CD4-positive, alpha-beta T cell treated with Interleukin-6 at 100 ng/mL for 8 hours (primary cell): ENCODE results near the gene ARID5B.
A peak's percentile ranks its signal among the peaks of the same experiment; 100 is the strongest.

Experiments
- DNase-seq: peaks from one replicate; pipeline ENCODE4 v3.0.0-alpha.2; 2020; ENCODE audit warnings: mixed read lengths, low spot score

The ARID5B gene

DNA sequence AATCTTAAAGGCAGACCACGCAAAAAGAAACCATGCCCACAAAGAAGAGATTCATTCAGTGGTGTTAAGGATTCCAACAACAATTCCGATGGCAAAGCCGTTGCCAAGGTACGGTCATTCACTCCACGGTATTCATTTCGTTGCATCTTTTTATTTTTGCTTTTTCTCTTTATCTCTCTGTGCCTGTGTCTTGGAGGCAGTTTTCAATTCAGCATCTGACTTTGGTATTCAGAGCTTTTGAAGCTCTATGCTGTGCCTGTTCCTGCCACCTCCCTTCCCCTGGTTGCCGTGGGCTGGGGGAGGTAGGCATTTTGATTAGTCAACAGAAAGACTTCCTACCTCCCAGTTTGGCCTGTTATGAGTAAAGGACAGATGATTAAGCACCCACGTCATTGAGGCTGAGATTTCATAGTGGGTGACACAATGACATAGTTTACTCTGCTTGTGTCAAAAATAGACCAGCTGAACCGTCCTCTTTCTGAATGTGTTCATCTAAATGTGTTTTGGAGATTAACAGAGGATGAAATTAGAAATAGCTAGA, 149.5 kb downstream of the ARID5B start:
- peak; percentile 82 for DNase-seq

DNA sequence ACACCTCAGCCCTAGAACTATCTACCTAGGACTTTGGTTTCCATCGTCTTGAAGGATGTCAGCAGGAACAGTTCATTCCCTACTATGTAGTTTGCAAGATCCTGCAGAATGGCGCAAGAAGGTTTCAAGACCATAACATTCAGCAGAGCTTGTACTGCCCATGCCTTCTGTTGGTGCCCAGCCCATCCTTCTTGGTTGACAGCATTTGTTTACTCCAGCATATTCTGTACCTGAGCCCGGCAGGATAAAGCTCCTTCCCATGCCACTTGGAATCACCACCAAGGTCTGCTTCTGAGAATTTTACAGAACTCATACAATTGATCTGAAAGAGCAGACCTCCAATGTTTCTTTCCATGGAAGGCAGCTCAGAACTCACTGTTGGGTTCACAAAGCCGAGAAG, 150.8 kb downstream of the ARID5B start:
- no peak for DNase-seq

DNA sequence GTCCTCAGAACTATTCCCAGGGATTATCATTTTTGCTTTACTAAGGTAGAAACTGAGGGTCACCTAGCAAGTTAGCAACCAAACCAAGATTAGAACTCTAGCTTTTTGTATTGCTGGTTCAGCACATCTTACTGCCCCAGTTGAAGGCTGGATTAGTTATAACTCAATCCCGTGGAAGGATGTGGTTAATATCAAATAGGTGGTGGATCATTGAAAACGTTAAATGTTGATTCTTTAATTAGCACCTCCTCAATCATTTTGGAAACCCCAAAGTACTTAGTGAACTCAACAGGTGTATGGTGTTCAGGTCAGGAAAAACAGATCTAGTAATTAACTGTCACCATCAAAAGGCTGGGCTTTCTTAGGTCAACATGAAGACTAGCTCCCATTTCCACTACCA, 152.4 kb downstream of the ARID5B start:
- no peak for DNase-seq

DNA sequence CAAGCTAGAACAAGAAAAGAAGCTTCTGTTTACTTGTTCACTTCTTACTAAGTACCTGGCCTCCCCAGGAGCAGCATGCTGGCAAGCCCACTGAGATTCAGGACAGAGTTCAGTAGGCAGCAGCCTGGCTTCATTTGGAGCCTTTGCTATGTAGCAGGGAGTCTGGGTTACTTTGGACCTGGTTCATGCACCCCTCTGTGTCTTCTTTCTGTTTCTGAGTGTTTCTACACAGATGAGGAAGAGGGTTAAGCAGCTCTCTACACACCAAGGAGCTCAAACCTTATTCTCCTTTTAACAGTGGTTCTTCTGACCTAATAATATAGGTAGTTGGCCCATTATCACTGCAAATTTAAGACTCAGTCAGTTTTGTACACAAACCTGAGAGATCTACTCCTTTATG, 152.9 kb downstream of the ARID5B start:
- DNase-seq: no peak

DNA sequence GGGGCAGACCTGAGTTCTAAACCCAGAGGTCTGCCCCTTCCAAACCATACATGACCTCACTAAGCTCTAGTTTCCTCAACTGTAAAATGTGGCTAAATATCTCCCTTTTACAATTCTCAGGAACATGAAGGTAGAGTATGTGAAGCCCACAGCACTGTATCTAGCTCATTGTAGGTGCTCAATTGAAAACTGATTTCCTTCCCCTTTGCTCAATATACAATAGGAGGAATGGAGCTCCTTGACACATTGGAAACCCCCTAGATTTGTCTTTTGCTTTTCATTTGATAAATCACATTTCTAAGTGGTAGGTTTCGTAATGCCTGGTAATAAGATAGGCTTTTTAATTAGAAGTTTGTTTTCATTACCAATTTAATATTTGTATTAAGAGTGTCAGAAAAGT, 153.3 kb downstream of the ARID5B start:
- DNase-seq: no peak

DNA sequence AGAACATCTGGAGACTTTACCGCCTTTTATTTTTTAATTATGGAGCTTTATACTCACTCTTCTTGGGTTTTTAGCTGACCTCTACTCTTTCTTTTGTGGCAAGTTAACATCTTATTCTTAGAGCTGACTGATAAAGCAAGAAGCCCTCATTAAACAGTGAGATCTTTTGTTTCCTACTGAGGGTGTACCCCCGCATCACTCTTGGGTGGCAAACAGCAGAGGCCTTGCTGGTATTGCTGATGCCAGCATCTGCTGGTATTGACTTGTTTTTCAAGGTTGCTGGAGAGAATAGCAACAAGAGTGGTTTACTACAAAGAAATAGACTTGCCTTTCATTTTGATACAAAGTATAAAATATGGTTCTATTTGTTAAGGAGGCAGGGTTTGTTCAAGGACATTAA, 154.7 kb downstream of the ARID5B start:
- no peak for DNase-seq

DNA sequence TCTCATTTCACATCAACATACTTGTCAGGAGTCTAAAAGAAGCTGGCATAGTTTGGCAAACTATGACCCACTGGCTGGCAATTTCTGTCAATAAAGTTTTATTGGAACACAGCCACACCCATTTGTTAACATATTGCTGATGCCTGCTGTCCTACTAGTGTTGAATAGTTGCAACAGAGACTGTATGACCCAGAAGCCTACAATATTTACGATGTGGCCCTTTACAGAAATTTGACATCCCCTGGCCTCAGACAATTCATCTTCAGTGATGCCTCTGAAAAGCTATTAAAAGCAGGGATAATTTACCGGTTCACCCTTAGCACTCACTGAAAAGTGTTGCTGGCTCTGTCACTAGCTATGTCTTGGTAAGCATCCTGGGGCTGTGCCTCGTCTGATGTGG, 155.2 kb downstream of the ARID5B start:
- no peak for DNase-seq

DNA sequence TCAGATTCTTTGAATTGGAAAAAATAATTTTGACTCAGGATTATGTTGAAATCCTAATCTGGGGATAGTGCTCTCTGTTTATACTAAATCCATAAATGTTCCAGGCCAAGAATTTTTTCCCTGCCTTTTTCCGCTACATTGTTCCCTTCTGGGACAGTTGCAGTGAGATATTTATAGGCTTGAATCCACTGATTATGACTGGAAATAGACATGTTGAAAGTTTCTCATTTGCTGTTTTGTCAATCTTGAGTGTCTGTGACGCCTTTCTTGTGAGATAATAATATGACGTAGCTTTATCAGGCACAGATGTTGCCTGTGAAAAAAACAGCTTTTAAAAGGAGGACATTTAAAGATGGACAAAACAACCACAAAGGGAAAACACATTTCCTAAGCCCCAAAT, 155.9 kb downstream of the ARID5B start:
- no peak for DNase-seq

DNA sequence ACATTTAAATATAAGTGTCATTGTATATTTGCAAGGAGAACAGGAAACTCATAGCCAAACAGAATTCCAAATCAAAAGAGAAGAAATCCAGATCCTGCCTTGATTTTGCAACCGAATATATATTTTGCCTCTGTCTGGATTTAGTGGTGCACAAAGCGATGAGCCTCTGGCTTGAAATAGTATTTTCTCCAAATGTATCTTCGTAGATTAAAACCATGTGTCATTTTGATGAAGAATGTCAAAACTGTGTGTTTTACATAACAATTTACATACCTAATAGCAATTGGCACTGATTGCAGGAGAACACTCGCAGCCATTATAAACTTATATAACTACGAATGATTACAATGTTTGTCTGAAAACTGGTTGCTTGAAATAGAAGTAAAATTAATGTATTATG, 156.4 kb downstream of the ARID5B start:
- DNase-seq: no peak

DNA sequence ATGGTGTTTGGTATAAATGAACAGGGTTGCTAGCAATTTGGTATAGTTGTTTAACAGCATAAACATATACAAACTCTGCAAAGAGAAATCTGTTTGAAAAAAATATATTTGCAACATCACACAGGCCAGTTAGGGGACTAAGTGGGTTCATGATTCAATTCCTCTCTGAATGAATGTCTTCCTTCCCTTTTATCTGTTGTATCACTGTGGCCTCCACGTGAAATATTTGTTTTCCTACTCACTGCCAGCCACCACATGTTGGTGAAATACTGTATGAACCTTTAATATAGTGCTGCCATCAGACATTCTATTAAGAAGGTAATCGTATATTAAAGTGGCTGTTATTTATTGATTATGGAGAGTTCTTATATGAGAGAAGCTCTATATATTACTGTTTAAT, 157.0 kb downstream of the ARID5B start:
- DNase-seq: no peak

DNA sequence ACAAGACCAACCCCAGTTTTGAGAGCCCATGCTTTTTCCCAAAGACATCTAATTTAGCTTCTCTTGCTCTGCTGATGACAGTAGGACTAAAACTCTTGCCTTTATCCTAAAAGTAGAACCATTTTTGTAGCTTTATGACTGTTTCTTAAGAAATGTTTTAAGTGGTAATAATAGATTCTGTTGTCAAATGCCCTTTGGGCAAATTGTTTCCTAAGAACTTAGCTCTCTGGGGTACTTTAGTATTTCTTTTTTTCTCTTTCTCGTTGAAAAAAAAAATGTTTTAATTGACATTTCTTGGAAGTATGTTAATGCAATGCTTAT, 157.4 kb downstream of the ARID5B start:
- DNase-seq: no peak

DNA sequence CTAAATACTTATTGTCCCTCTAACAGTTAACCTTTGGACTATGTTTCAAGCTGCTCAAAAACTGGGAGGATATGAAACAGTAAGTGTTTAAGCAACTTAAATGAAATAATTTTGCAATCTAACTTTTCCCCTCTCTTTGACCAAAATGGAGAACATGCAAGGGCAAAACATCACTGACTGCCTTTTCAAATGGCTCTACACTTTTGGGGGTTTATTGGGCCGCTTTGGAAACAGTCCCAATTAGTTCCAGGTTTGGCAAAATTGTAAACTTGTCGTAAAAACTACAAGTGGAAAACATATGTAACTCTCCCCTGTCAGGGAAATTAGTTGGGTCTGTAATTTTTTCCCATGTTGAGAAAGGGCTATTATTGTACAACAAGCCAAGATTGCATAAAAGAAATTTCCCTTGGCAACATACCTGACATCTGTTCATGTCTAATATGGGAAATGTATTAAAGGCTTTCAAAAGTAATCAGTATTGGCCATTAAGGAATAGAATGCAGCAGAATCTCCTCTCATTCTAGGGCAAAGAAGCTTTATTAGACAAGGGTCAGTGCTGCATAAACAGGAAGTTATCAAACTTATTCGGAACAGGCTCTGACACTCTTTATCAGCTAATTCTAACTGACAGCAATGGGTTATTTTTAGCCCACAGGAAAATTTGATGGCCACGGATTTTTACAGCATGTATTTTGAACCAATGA, 157.9 kb downstream of the ARID5B start:
- no peak for DNase-seq

DNA sequence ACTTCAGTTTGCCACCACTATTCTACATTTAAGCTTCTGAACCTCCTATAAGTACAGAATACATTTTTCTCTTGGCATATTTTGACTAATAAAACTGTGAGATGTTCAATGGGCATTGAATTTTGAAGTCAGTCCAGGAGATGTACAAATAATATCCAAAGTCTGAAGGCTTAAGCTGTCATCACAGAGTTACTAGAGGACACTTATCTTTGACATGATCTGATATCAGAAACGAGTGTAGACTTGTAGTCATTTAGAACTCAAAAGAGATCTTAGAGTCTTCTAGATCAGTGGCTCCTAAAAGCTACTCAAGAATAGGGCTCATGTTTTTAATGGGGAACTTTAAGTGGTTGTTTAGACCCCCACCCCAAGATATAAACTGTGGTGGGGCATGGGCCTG, 160.5 kb downstream of the ARID5B start:
- DNase-seq: no peak

DNA sequence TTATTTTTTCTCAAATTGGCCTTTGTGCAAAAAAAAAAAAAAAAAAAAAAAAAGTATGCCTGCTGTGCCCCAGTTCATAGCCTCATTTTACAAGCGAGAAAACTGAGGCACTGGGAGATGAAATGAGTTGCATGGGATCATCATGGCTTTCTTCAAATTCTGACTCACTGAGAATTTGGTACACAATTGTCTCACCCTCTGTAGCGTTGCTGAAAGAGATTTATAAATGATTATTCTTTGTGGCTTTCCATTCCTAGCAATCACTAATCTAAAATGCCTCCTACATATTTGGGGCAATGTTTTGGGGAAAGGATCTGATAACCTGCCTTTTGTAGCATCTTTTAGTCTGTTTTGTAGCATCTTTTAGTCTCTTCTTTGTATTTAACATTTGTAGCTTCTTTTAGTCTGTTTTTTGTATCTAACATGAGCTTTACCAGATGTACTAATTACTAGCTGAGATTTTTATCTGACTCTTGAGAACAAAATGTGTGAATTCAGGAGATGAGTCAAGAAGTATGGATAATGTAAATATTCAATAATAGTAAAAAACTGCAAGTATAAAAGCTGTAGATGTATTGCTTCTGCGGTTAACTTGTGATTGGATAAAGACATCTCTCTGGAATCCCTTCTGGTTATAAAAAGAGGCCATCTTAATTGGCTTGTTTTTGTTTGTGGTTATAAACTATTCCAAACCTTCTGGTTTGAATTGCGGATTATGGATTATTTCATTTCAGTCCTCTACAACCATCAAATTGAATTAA, 161.4 kb downstream of the ARID5B start:
- DNase-seq: no peak

DNA sequence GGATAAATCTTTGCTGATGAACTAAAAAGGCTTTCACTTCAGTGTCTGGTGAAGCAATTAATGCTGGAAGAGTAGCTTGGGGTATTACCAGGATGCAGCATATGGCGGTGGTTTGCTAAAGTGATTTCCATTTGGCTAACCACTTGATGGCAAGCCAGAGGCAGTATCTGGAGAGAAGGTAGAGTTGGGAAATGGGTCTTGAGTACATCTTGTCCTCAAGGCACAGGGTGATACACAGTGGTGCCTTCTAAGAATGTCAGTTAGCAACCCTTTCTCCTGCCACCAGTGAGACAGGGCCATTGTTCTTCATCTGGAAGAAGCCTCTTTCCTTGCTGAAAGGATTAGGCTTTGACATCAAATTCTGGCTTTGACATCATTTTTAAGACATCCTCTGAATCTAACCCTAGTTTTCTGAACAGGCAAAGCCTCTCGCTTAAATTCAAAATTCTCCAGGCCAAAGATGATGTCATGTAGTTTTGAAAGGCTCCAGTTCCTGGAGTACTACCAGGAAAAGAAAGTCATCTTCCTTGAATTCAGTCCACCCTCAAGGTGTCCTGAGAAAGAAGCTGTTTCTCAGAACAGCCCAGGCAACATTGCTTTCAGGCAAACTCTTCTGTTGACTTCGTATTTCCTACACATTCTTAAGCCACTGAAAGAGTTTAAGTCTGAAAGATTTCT, 162.4 kb downstream of the ARID5B start:
- no peak for DNase-seq

DNA sequence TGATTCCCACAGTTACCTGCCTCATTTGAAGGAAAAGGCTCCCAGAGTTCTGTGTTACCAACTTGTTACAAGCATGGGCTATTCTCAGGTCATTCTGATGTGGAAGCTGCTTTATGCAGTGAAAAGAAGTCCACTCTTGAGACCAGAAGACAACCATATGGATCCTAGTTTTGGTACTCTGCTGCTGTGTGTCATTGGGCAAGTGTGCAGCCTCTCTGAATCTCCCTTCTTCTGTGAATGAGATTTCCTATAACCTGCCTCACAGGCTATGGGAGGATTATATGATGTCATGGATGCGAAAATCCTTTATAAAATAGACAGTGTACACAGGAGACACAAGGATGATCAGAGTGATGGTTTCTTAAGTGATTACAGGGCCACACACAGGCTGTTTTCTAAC, 166.1 kb downstream of the ARID5B start:
- DNase-seq: no peak

DNA sequence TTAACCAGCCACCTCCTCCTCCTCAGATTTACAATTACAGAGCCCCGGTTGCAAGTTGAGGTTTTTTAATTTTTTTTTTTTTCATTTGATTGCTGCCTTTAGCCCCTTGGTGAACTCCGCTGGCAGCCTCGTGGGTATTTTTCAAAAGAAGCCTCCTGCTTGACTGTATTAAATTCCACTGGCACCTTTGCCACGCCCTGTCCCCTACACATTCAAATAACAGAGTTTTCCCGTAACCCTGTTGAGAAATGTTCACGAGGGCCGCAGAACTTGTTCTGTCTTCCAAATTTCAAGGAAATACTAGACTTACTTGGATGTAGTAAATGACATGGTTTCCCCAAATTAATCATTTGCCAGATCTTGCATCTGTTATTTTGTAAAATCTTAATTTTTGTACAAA, 167.0 kb downstream of the ARID5B start:
- DNase-seq: no peak

DNA sequence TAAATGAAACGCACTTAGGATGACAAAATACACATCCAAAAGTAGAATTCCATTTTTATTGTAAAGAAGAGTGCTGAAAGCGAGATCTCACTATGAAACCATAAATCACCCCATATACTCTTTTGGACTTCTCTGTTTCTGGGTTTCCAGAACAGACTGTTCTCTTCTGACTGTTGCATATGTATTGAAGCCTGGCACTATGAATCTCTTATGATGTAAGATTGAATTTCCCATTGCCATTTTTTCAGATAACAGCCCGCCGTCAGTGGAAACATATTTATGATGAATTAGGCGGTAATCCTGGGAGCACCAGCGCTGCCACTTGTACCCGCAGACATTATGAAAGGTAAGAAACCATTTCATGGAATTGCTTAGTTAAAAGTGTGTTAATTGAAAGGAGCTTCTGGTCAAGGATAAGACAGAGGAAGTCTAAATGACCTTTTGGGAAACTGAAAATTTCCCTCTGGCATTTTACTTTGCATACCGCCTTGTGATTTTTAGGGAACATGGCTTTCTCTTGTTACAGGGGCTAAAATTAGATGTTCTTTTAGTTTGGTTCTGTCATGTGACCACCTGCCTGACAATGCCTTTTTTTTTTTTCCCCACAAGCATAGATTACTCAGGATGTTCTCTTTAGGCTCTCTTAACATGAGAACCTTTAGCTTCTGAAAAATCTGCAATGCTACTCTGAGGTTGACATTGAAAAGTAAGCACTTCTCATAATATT, 168.1 kb downstream of the ARID5B start:
- no peak for DNase-seq

DNA sequence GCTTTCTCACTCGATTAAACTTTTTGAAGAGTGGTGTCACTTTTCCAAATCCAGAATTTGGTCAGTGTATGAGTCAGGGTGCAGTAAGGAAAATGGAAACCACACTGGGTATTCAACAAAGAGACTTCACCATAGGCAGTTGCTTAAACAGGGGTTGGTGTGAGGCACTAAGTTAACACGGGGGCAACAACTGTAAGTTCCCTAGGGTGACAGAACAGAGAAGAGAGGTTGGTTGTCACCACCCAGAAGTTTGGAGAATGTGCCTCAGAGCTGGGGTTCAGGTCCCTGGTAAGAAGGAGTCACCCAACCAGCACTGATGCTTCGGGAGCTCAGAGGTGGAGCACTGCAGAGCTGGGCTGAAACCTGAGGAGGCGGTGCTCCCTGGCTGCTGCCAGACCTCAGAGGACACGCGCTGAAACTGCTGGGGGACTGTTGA, 170.4 kb downstream of the ARID5B start:
- DNase-seq: no peak

DNA sequence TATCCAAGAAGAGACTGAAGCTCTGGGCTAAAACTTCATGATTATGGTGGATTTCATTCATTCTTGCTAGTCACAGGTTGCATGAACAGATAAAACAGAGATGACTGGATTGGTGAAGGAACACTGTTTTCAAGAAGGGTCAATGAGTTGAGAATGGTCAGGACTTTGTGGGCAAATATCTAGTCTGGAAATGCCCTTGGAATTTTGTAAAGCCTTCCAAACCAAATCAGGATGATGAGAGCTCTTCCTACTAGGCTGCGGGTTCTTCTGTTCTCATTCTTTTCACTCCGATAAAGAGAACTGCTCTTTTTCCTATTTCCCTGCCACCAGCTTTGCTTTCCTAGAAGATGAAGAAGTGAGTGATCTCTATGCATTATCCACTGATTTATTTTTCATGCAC, 171.4 kb downstream of the ARID5B start:
- DNase-seq: no peak

DNA sequence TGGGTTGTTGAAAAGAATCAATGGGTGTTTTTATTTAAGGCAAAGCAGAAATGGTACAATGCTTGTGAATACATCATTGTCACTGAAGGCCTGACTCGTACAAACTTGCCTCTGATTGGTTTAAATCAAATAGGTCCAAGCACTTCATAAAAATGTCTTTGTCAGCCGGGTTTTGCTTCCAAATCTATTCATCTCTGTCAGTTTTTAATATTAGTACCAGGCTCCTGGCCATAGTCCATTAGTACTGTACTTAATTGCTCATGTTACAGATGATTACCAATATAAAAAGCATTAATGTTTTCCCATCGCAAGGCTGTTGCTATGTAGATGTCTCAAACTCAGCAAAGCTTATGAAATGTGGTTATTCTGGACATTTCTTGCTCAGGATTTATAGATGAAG, 171.9 kb downstream of the ARID5B start:
- no peak for DNase-seq

DNA sequence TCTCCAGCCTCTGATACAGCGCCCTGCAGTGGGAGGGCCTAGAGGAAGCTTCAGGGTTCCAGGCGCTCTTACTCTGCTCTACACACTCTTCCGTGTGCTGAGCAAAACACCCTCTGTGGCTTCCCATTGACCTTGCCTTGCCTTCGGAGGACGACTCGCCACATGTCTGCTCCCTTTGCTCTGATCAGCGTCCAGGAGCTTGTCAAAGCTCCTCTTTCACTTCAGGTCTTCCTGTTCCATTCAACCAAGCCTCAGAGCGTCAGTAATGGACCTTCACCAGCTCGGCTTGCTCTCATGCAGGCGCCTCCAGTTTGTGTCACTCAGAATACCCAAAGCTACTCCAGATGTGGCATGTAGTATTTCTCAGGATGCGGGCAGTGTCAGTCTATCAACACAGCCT, 173.9 kb downstream of the ARID5B start:
- DNase-seq: no peak

DNA sequence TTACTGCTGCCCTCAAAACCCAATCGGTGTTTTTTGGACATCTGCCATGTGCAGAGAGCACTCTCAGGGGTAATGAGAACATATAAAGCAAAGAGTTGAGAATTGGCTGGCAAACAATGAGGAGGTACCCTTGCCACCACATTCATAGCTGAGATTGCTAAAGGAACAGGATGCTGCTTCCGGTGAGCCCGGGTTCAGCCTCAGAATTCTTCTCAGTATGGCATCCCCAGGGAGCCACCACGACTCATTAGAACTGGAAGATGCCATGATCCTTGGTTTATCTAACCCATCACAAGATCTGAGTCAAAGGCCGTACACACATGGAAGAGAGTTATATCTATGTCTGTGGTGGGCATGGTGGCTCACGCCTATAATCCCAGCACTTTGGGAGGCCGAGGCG, 174.4 kb downstream of the ARID5B start:
- no peak for DNase-seq
